ENCODE results near the gene BAZ2B.
"Not testable (repeated sequence)": the region's sequence is repeated elsewhere in the genome, so short reads cannot be mapped to it uniquely, and the experiment has no call there.

Gene BAZ2B

GRCh38 chr2:159571540-159572260 is 44.6 kb downstream of the BAZ2B start:
- DNase-seq: no peak

GRCh38 chr2:159564081-159564480 is 52.3 kb downstream of the BAZ2B start:
- no peak for DNase-seq

GRCh38 chr2:159562248-159562647 is 54.1 kb downstream of the BAZ2B start:
- no peak for DNase-seq

GRCh38 chr2:159561786-159562185 is 54.6 kb downstream of the BAZ2B start:
- DNase-seq: no peak

- DNase-seq: no peak
Observed at GRCh38 chr2:159561242-159561641, 55.1 kb downstream of the BAZ2B start.

GRCh38 chr2:159559034-159559433 is 57.3 kb downstream of the BAZ2B start:
- no peak for DNase-seq

- DNase-seq: no peak
Observed at GRCh38 chr2:159558479-159558878, 57.9 kb downstream of the BAZ2B start.

GRCh38 chr2:159557437-159558034 is 58.8 kb downstream of the BAZ2B start:
- no peak for DNase-seq

- DNase-seq: no peak
Observed at GRCh38 chr2:159555651-159556392, 60.5 kb downstream of the BAZ2B start.

GRCh38 chr2:159553727-159554126 is 62.6 kb downstream of the BAZ2B start:
- DNase-seq: no peak

GRCh38 chr2:159551806-159552205 is 64.5 kb downstream of the BAZ2B start:
- DNase-seq: no peak

GRCh38 chr2:159550231-159550630 is 66.1 kb downstream of the BAZ2B start:
- no peak for DNase-seq

- DNase-seq: no peak
Observed at GRCh38 chr2:159549234-159549633, 67.1 kb downstream of the BAZ2B start.

GRCh38 chr2:159546716-159547430 is 69.5 kb downstream of the BAZ2B start:
- DNase-seq: no peak

- DNase-seq: no peak
Observed at GRCh38 chr2:159546039-159546438, 70.3 kb downstream of the BAZ2B start.

- no peak for DNase-seq
Observed at GRCh38 chr2:159545085-159545484, 71.3 kb downstream of the BAZ2B start.

- no peak for DNase-seq
Observed at GRCh38 chr2:159542101-159542500, 74.2 kb downstream of the BAZ2B start.

GRCh38 chr2:159539701-159540100 is 76.6 kb downstream of the BAZ2B start:
- no peak for DNase-seq

GRCh38 chr2:159538801-159539200 is 77.5 kb downstream of the BAZ2B start:
- no peak for DNase-seq

GRCh38 chr2:159535261-159535660 is 81.1 kb downstream of the BAZ2B start:
- not testable (repeated sequence) for DNase-seq

- no peak for DNase-seq
Observed at GRCh38 chr2:159531475-159531874, 84.9 kb downstream of the BAZ2B start.

GRCh38 chr2:159526433-159526832 is 89.9 kb downstream of the BAZ2B start:
- DNase-seq: no peak

- DNase-seq: no peak
Observed at GRCh38 chr2:159525012-159525411, 91.3 kb downstream of the BAZ2B start.

All from GDM1 (cell line).